ENCODE results near the gene ELF2.
"Not testable (repeated sequence)": the region's sequence is repeated elsewhere in the genome, so short reads cannot be mapped to it uniquely, and the experiment has no call there.

ELF2 gene

GRCh38 chr4:139038874-139039443 is 138.1 kb downstream of the ELF2 start:
- no peak for ATAC-seq (replicated peaks; ENCODE audit: extremely low read depth, poor library complexity, severe bottlenecking)
- H3K36me3 Mint-ChIP-seq (ENCODE audit: insufficient read depth): peaks cover 21% of the 10 kb centered on the region
- no peak overlapping the region for H3K4me3 Mint-ChIP-seq
- H3K4me1 Mint-ChIP-seq: peaks cover 20% of the 10 kb centered on the region
- no peak for DNase-seq (ENCODE audit: low spot score in 2 of 2)
- no peaks in the 10 kb centered on the region for H3K9me3 Mint-ChIP-seq
- peak overlapping the region; percentile 68 for H3K27ac Mint-ChIP-seq (ENCODE audit: low read depth)
- H3K27me3 Mint-ChIP-seq: no peaks in the 10 kb centered on the region

- DNase-seq (ENCODE audit: low spot score in 2 of 2): no peak
- Mint-ChIP-seq H3K4me1 (peaks cover 20% of the 10 kb centered on the region), H3K9me3 (no peaks in the 10 kb centered on the region), H3K4me3 (no peak overlapping the region), H3K27ac (ENCODE audit: low read depth) (no peak overlapping the region), H3K27me3 (no peaks in the 10 kb centered on the region), H3K36me3 (ENCODE audit: insufficient read depth) (peaks cover 13% of the 10 kb centered on the region)
- no peak for ATAC-seq (replicated peaks; ENCODE audit: extremely low read depth, poor library complexity, severe bottlenecking)
Measured at GRCh38 chr4:139036885-139037284, 140.1 kb downstream of the ELF2 start.

- H3K27ac Mint-ChIP-seq (ENCODE audit: low read depth): peak overlapping the region; percentile 52
- peaks cover 18% of the 10 kb centered on the region for H3K4me1 Mint-ChIP-seq
- DNase-seq (ENCODE audit: low spot score in 2 of 2) (no peak), ATAC-seq (replicated peaks; ENCODE audit: extremely low read depth, poor library complexity, severe bottlenecking) (no peak)
- H3K36me3 Mint-ChIP-seq (ENCODE audit: insufficient read depth): peaks cover 17% of the 10 kb centered on the region
- H3K4me3 Mint-ChIP-seq: no peak overlapping the region
- H3K9me3 Mint-ChIP-seq: no peaks in the 10 kb centered on the region
- no peaks in the 10 kb centered on the region for H3K27me3 Mint-ChIP-seq
Measured at GRCh38 chr4:139035650-139036049, 141.4 kb downstream of the ELF2 start.

GRCh38 chr4:139030614-139031235 is 146.3 kb downstream of the ELF2 start:
- H3K27ac Mint-ChIP-seq (ENCODE audit: low read depth): no peak overlapping the region
- H3K4me1 Mint-ChIP-seq: peaks cover 16% of the 10 kb centered on the region
- peak; percentile 54 for ATAC-seq (replicated peaks; ENCODE audit: extremely low read depth, poor library complexity, severe bottlenecking)

GRCh38 chr4:139029866-139030363 is 147.1 kb downstream of the ELF2 start:
- not testable (repeated sequence) for H3K27ac Mint-ChIP-seq (ENCODE audit: low read depth); H3K27me3 Mint-ChIP-seq; ATAC-seq (replicated peaks; ENCODE audit: extremely low read depth, poor library complexity, severe bottlenecking); DNase-seq (ENCODE audit: low spot score in 2 of 2); H3K4me3 Mint-ChIP-seq; H3K9me3 Mint-ChIP-seq
- peaks cover 10% of the 10 kb centered on the region for H3K4me1 Mint-ChIP-seq
- peaks cover 20% of the 10 kb centered on the region for H3K36me3 Mint-ChIP-seq (ENCODE audit: insufficient read depth)

More at GRCh38 chr4:139030614-139031235, 146.3 kb downstream of the ELF2 start:
- H3K9me3 Mint-ChIP-seq: no peaks in the 10 kb centered on the region
- no peak overlapping the region for H3K4me3 Mint-ChIP-seq
- peak; percentile 62 to 63 for DNase-seq (ENCODE audit: low spot score in 2 of 2)
- H3K27me3 Mint-ChIP-seq: no peaks in the 10 kb centered on the region
- H3K36me3 Mint-ChIP-seq (ENCODE audit: insufficient read depth): peaks cover 22% of the 10 kb centered on the region

- ATAC-seq (replicated peaks; ENCODE audit: extremely low read depth, poor library complexity, severe bottlenecking) (no peak), DNase-seq (ENCODE audit: low spot score in 2 of 2) (no peak)
- Mint-ChIP-seq H3K27me3 (no peaks in the 10 kb centered on the region), H3K9me3 (no peaks in the 10 kb centered on the region), H3K27ac (ENCODE audit: low read depth) (no peak overlapping the region), H3K36me3 (ENCODE audit: insufficient read depth) (peaks cover 22% of the 10 kb centered on the region), H3K4me3 (no peak overlapping the region), H3K4me1 (peaks cover 6% of the 10 kb centered on the region)
Measured at GRCh38 chr4:139028191-139028661, 148.8 kb downstream of the ELF2 start.

- DNase-seq (ENCODE audit: low spot score in 2 of 2) (no peak), ATAC-seq (replicated peaks; ENCODE audit: extremely low read depth, poor library complexity, severe bottlenecking) (no peak)
- Mint-ChIP-seq H3K27ac (ENCODE audit: low read depth) (no peak overlapping the region), H3K9me3 (no peaks in the 10 kb centered on the region), H3K27me3 (no peaks in the 10 kb centered on the region), H3K4me3 (no peak overlapping the region), H3K4me1 (peaks cover 6% of the 10 kb centered on the region), H3K36me3 (ENCODE audit: insufficient read depth) (peaks cover 23% of the 10 kb centered on the region)
Measured at GRCh38 chr4:139027776-139028175, 149.2 kb downstream of the ELF2 start.

- H3K4me3 Mint-ChIP-seq: no peak overlapping the region
- no peaks in the 10 kb centered on the region for H3K9me3 Mint-ChIP-seq
- peaks cover 5% of the 10 kb centered on the region for H3K4me1 Mint-ChIP-seq
- DNase-seq (ENCODE audit: low spot score in 2 of 2): no peak
- H3K27me3 Mint-ChIP-seq: no peaks in the 10 kb centered on the region
- H3K27ac Mint-ChIP-seq (ENCODE audit: low read depth): no peak overlapping the region
- no peak for ATAC-seq (replicated peaks; ENCODE audit: extremely low read depth, poor library complexity, severe bottlenecking)
- H3K36me3 Mint-ChIP-seq (ENCODE audit: insufficient read depth): peaks cover 22% of the 10 kb centered on the region
Measured at GRCh38 chr4:139025841-139026240, 151.2 kb downstream of the ELF2 start.

GRCh38 chr4:139024686-139025085 is 152.3 kb downstream of the ELF2 start:
- Mint-ChIP-seq H3K4me1 (peaks cover 6% of the 10 kb centered on the region), H3K36me3 (ENCODE audit: insufficient read depth) (peaks cover 21% of the 10 kb centered on the region), H3K27me3 (no peaks in the 10 kb centered on the region), H3K4me3 (no peak overlapping the region), H3K27ac (ENCODE audit: low read depth) (peak overlapping the region; percentile 35), H3K9me3 (no peaks in the 10 kb centered on the region)
- no peak for DNase-seq (ENCODE audit: low spot score in 2 of 2)
- ATAC-seq (replicated peaks; ENCODE audit: extremely low read depth, poor library complexity, severe bottlenecking): no peak

- H3K4me3 Mint-ChIP-seq: no peak overlapping the region
- H3K9me3 Mint-ChIP-seq: no peaks in the 10 kb centered on the region
- peak overlapping the region; percentile 35 for H3K27ac Mint-ChIP-seq (ENCODE audit: low read depth)
- ATAC-seq (replicated peaks; ENCODE audit: extremely low read depth, poor library complexity, severe bottlenecking) (no peak), DNase-seq (ENCODE audit: low spot score in 2 of 2) (no peak)
- peaks cover 12% of the 10 kb centered on the region for H3K4me1 Mint-ChIP-seq
- H3K27me3 Mint-ChIP-seq: no peaks in the 10 kb centered on the region
- peaks cover 17% of the 10 kb centered on the region for H3K36me3 Mint-ChIP-seq (ENCODE audit: insufficient read depth)
Measured at GRCh38 chr4:139022835-139023234, 154.2 kb downstream of the ELF2 start.

GRCh38 chr4:139021071-139021470 is 155.9 kb downstream of the ELF2 start:
- DNase-seq (ENCODE audit: low spot score in 2 of 2); H3K27ac Mint-ChIP-seq (ENCODE audit: low read depth); ATAC-seq (replicated peaks; ENCODE audit: extremely low read depth, poor library complexity, severe bottlenecking); H3K9me3 Mint-ChIP-seq; H3K4me3 Mint-ChIP-seq; H3K27me3 Mint-ChIP-seq: not testable (repeated sequence)
- Mint-ChIP-seq H3K36me3 (ENCODE audit: insufficient read depth) (peaks cover 12% of the 10 kb centered on the region), H3K4me1 (peaks cover 12% of the 10 kb centered on the region)

GRCh38 chr4:139020384-139020783 is 156.6 kb downstream of the ELF2 start:
- DNase-seq (ENCODE audit: low spot score in 2 of 2): no peak
- Mint-ChIP-seq H3K4me3 (no peak overlapping the region), H3K36me3 (ENCODE audit: insufficient read depth) (peaks cover 15% of the 10 kb centered on the region), H3K4me1 (peaks cover 12% of the 10 kb centered on the region), H3K27ac (ENCODE audit: low read depth) (no peak overlapping the region), H3K9me3 (no peaks in the 10 kb centered on the region), H3K27me3 (no peaks in the 10 kb centered on the region)
- no peak for ATAC-seq (replicated peaks; ENCODE audit: extremely low read depth, poor library complexity, severe bottlenecking)

All from central memory CD8-positive, alpha-beta T cell (primary cell).